ENCODE measurements around the gene HAGHL.

DNA sequence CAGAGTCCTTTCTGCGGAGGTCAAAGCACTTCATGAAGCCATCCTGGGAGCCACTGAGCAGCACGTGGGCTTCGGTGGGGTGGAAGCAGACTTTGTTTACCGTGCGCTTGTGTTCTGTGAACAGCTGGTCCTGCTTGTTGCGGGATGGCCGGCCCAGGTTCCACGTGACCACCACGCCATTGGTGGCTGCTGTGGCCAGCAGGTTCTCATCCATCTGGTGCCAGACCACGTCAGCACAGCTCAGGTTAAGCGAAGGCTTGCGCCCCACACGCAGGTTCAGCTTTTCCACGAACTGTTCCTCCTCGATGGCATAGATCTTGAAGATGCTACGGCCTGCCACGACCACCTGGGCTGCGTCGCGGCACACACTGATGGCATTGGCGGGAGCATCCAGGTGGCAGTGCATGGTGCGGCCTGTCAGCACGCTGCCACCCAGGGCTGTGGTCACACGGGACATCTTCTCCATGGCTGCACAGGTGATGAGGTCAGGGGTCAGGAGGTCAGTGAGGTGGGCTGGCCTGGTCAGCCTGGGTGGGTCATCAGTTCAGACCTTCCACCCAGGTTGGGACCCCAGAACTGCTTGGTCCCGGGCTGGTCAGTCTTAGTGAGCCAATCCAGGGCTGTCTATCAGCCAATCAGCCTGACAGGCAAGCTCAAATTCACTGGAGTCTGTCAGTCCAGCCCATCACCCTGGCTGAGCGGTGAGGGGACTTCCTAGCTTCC, 37.6 kb upstream of the HAGHL start:
- TF ChIP-seq, protein P1, sequence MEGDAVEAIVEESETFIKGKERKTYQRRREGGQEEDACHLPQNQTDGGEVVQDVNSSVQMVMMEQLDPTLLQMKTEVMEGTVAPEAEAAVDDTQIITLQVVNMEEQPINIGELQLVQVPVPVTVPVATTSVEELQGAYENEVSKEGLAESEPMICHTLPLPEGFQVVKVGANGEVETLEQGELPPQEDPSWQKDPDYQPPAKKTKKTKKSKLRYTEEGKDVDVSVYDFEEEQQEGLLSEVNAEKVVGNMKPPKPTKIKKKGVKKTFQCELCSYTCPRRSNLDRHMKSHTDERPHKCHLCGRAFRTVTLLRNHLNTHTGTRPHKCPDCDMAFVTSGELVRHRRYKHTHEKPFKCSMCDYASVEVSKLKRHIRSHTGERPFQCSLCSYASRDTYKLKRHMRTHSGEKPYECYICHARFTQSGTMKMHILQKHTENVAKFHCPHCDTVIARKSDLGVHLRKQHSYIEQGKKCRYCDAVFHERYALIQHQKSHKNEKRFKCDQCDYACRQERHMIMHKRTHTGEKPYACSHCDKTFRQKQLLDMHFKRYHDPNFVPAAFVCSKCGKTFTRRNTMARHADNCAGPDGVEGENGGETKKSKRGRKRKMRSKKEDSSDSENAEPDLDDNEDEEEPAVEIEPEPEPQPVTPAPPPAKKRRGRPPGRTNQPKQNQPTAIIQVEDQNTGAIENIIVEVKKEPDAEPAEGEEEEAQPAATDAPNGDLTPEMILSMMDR (IDR thresholded peaks at IDR 0.05), result no peak
- TF ChIP-seq POLR2A (IDR thresholded peaks at IDR 0.05), result no peak
- TF ChIP-seq EP300 (IDR thresholded peaks at IDR 0.05), result no peak
- TF ChIP-seq POLR2AphosphoS5 (IDR thresholded peaks at IDR 0.05), result no peak
